ENCODE measurements around the gene BSG.

DNA sequence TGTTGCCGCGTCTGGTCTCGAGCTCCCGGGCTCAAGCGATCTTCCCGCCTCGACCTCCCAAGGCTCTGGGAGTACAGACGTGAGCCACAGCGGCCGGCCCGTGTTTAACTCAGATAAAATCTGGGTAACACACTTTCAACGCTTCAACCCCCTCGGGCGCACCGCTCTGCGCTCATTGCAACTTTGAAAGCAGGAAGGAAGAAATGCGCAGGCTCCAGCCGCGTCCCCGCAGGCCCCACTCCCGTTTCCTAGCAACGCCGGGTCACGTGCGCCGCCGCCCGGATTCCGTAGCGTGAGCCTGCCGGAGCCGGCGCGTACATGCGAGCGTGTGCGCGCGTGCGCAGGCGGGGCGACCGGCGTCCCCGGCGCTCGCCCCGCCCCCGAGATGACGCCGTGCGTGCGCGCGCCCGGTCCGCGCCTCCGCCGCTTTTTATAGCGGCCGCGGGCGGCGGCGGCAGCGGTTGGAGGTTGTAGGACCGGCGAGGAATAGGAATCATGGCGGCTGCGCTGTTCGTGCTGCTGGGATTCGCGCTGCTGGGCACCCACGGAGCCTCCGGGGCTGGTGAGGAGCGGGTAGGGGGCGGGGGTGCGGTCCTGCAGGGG lies at the start of gene BSG:
- TF ChIP-seq, protein P1, sequence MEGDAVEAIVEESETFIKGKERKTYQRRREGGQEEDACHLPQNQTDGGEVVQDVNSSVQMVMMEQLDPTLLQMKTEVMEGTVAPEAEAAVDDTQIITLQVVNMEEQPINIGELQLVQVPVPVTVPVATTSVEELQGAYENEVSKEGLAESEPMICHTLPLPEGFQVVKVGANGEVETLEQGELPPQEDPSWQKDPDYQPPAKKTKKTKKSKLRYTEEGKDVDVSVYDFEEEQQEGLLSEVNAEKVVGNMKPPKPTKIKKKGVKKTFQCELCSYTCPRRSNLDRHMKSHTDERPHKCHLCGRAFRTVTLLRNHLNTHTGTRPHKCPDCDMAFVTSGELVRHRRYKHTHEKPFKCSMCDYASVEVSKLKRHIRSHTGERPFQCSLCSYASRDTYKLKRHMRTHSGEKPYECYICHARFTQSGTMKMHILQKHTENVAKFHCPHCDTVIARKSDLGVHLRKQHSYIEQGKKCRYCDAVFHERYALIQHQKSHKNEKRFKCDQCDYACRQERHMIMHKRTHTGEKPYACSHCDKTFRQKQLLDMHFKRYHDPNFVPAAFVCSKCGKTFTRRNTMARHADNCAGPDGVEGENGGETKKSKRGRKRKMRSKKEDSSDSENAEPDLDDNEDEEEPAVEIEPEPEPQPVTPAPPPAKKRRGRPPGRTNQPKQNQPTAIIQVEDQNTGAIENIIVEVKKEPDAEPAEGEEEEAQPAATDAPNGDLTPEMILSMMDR (IDR thresholded peaks at IDR 0.05 in 4 of 5, conservative IDR thresholded peaks at IDR 0.05 in 1 of 5), result peak in 1 of 5 experiments; percentile 26
- TF ChIP-seq POLR2A (IDR thresholded peaks at IDR 0.05), result peak; percentile 99
